H54 (cell line): ENCODE measurements around the gene ABCA4.

ENCODE experiments used
- DNase-seq: peaks from one replicate; pipeline ENCODE4 v3.0.0; 2011; ENCODE audit warnings: low spot score, mixed read lengths; ENCODE audit not compliant: insufficient read length
- FAIRE-seq: peaks from 3 replicates; lab custom pipeline; 2011; peaks lifted over from hg19 to GRCh38; lab: Jason Lieb, UNC
- POLR2A ChIP-seq: IDR thresholded peaks from 2 replicates; pipeline ENCODE4 v1.6.1; 2011; ENCODE audit warnings: low read depth, mild to moderate bottlenecking, low read length

ABCA4 gene

DNA sequence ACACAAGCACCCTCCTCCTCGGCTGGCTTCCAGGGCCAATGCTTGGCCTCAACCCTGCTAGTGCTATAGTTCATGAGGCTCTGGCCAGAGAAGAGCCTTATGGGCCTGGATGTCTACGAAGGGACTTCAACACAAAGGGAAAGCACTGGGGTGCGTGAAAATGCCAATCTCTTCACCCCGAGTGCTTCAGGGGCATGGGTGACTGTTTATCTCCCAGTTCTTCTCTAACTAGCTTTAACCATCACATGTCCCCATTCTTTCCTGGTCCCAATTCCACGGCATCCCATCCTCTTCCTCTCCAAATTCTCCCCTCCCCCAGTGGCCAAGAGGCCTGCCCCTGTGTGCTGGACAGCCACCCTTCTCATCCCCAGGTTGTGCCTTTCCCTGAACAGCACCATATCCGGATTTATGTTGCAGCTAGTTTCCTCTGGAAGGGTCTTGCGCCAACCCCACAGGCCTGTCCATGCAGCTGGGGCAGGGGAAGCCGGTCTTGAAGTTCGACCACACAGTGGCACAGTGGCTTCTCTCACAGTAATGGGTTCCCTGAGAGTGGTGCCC is 16.7 kb downstream of the ABCA4 start:
- TF ChIP-seq POLR2A = no peak
- DNase-seq (no peak), FAIRE-seq (no peak)

DNA sequence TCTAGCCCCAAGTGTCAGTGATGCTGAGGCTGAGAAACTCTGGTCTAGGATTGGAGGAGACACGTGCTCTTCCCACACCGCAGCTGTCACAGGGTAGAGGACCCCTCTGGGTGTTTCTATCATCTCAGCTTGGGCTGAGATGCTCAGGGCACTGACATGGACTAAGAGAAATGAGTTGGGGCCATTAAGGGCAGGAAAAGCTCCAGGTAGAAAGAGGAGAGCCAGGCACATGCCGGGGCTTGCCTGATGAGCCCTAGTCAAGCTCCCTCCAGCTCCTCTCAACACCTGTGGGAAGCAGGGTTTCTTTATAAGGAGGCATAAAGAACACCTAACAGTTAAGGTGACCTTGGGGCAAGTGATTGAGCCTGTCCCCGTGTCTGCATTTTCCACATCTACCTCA is 17.3 kb downstream of the ABCA4 start:
- no peak for FAIRE-seq
- DNase-seq = no peak
- TF ChIP-seq POLR2A = no peak

DNA sequence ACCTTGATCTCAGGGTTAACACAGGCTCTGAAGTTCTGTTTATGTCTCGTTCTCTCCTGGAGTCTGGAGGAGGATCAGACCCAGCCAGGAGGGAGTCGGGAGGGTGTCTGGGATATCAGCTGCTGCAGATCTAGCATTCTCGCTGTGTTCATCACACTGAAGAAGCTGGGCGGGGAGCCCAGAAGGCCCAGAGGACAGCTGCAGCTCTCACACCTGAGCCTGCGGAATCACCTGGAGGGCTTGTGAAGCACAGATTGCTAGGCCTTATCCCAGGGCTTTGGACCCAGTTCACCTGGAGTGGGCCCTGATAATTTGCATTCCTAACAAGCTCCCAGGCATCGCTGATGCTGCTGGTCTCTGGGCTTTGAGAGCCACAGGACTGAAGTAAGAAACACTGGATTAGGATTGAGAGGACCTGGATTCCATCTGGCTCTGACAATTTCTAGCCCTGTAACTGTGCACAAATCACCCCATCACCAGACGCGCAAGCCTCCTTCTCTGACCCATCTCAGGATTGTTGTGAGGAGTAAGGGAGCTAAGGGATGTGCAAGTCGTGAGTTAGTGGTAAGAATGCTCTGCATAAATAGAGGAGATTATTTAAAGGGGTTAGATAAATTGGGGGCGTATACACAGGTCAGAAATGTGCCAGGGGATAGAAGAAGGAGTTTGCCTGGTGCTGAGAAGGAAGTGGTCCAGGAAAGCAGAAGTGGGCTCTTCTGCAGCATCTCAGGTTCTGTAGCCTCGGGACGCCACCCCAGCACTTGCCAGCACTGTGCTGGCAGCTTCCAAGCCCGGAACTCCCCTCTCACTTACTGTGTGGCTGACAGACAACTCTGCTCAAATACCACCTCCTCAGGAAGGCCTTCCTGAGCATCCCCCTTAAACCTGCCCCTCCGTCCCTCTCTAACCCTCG is 19.1 kb downstream of the ABCA4 start:
- no peak for FAIRE-seq
- no peak for TF ChIP-seq POLR2A
- no peak for DNase-seq

DNA sequence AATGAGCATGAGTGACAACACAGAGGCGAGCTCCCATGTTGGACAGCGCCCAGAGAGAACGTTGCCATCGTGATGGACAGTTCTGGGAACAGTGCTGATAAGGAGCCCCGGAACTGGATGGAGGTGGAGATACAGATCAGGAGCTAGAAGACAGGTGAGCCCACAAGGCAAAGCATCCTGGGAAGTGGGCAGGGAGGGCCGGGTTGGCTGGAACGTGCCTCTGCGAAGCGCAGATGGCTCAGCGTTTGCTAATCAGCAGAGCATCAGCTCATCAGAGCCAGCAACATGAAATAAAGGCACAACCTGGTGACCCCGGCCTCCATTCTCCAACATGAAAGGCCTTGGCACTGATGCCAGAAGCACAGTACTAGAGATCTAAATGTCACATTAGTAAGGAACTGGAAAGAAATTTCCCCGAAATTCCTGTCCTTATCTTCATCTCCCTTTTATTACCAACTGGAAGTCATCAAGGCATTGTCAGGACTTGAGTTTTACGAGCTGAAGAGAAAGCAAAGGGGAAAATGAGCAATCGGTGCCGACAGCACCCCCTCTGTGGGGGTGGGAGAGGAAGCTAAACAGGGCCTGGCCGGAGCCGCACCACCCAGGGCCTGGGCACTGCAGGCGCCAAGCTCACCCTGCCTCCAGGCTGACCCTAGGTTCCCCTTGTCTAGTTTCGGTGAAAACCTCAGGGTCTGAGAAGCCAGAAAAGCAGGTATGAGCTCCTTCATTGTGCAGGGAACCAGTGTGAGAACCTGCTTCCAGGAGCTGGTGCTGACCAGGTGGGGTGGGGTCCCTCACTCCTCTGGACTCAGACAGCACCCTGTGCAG is 19.9 kb downstream of the ABCA4 start:
- no peak for TF ChIP-seq POLR2A
- FAIRE-seq = no peak
- DNase-seq = no peak

DNA sequence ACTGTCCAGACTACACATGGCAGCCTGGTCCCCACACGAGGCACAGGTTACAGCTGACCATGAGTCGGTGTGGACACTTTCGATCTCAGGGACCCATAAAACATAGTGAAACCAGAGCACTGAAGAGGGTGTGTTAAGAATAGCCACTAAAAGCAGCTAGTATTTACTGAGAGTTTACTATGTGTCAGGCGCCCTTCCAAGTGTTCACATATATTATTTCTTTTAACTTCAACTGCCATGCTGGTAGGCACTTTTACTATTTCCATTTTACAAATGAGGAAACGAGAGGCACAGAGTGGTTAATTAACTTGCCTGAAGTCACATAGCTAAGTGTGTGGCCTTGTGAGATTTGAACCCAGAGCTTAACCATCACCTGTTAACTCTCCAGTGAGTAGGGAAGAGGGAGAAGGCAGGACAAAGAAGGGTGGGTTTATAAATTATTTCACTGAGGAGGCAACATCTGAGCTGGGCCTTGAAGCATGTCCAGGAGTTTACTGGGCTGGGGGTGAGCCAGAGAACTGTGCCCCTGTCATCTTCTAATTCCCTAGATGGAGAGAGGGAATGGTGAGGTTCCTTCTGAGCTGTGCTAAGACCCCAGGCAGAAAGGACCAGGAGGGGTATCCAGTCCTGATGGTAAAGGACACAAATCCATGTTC is 20.7 kb downstream of the ABCA4 start:
- DNase-seq = no peak
- no peak for FAIRE-seq
- TF ChIP-seq POLR2A = no peak

DNA sequence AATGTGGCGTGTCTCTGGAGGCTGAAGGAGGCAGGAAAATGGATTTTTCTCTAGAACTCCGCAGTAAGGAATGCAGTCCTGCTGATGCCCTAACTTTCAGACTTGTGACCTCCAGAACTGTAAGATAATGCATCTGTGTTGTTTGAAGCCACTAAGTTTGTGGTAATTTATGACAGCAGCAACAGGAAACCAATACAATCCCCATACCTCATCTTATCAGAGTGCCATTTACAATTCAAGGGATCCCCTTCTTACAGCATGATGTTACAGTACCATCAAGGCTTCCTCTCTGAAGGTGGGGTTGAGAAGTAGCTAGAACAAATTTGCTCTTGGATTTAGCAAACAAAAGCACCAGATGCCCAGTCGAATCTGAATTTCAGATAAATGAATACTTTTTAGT is 21.6 kb downstream of the ABCA4 start:
- no peak for DNase-seq
- no peak for FAIRE-seq
- TF ChIP-seq POLR2A = no peak

DNA sequence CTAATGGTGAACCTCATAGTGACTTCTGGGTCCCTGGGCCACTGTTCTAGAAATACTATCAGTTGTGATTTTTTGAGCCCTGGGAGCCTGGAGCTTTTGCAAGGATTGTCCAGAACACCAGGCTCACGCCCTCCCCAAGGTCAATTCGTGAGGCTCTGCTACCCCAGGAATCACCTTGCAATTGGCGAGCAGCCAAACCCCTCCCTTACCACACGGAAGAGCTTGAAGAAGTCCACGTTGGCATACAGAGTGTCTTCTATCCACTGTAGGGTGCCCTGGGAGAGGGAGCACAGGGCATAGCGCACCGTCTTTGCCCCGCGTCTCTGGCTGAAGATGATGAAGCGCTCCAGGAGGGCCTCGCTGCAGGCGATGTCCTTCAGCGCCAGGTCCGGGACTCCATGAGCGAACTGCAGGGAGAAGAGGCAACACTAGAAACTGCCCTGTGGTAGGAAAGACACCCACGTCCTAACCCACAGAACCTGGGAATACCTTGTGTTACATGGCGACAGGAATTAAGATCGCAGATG is 22.3 kb downstream of the ABCA4 start:
- FAIRE-seq (no peak), DNase-seq (no peak)
- TF ChIP-seq POLR2A = no peak

DNA sequence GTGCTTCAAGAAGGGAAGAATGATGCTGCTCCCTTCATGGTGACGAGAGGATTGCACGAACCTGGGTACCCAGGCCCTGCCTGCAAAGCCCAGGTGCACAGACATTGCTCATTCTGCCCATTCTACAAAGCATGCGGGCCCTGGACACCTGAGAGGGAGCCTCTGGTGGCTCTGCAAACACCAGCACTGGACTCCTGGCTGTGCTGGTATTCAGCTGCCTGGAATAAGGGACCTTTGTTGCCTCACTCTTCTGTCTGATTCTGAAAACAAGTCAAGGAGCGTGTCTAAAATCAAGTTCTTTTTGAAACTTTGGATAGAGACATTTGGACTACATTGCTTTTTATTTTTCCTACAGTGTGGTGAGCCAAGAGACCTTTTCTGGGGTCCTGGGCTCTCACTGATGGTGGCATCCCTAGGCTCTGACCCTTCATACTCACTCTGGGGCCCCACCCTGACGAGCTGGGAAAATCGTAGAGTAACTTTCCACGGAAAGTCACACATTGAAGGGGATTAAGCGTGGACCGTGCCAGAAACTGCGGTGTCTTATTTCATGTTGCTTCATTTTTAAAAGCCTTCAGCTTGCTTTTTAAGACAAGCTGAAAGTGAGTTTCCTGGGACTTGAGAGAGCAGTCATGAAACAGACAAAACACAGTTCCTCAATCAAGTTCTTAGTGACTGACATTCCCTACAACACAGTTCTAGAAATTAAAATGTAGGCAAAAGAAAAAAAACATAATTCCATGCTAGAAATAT is 24.0 kb downstream of the ABCA4 start:
- DNase-seq (no peak), FAIRE-seq (no peak)
- TF ChIP-seq POLR2A = no peak

DNA sequence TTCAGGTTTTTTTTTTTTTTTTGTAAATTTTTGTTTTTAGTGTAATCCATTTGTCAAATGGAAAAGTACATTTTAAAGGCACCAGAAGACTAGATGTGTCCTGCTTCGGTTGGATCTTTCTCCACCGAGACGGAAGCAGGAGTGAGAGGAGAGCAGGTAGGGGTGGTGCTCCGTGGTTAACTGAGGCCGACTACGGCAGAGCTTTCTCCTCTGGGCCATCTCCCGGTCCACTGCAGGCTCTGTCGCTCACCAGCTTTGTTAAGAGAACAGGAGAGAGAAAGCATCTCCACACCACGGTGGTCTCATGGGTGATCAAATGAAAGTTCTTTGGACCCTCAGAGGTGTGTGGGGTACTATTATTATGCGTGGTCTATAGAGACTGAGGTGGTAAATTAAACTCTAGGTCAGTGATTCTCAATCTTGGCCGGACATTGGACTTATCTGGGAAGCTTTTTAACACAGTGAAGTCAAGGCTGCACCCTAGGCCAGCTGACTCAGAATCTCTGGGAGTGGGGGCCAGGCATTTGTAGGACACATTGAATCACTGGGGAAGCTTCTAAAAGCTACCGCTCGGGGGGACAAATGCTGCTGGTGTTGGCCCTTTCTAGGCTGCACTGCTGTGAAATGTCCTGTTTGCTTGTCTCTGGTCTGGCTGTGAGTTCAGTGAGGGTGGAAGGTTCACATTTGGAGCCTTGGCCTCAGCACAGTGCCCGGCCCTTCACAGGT is 25.0 kb downstream of the ABCA4 start:
- FAIRE-seq (no peak), DNase-seq (no peak)
- no peak for TF ChIP-seq POLR2A

DNA sequence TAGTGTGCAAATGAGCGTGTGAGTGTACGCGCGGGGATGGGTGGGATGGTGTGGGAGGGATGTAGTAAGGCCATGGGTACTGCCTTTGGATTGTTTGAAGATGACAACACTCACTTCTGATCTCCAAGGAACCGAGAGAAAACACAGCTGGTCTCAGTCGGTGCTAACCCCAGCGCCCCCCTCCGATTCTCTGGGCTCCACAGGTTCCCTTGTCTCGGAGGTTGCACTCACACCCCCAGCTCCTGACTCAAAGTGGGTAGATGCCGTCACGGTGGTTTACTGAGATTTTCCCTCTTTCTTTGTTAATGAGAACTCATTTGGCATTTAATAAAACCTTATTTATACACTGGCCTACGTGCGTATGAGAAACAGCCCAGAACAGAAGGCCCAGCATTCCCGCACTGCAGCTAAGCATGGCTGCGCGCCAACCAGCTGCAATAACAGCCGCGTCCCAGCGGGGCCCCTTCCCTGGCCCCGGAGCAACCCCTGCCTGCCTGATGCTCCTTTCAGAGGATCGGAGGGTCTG is 25.8 kb downstream of the ABCA4 start:
- TF ChIP-seq POLR2A = no peak
- FAIRE-seq (no peak), DNase-seq (no peak)

DNA sequence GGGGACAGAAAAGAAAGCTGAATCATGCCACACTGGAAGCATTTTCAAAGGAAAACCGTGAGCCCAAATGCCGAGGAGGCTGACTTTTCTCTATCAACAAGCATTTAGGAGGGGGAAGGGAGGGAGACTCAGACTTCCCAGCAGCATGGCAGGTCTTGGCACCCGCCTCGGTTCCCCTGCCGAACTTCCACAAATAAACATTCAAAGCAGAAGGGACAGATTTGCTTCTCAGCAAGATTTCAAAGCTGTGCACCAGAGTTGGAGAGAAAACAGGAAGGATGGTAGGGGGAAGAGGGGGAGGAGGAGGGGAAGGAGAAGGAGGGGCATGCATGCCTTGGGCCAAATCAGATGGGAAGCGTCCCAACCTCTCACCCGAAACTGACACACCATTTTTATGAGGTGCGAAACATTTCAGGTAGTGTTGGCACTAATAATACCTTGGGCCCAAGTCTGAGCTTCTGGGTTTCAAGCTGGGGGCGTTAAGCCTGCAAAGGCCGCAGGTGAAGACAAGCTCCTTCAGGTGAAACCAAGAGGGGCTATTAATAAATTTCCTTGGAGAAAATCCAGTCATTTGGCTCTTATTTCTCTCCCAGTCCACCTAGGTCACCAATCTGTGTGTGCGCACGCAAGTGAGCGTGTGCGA is 26.4 kb downstream of the ABCA4 start:
- DNase-seq (no peak), FAIRE-seq (no peak)
- no peak for TF ChIP-seq POLR2A
